Activated naive CD8-positive, alpha-beta T cell treated with anti-CD3 and anti-CD28 coated beads, Interleukin-2, amount 50 U/mL, for 24 hours (primary cell): Measurements from ENCODE around the gene CDK5R1.
"Not testable (repeated sequence)": the region's sequence is repeated elsewhere in the genome, so short reads cannot be mapped to it uniquely, and the experiment has no call there.

ENCODE experiments used
- ATAC-seq: fragments of 150-1000 bp; cut with Tn5 transposase; one replicate; pipeline ENCODE4 v1.10.0; 2021
- DNase-seq: peaks from one replicate; pipeline ENCODE4 v3.0.0; 2021
- H3K27ac Mint-ChIP-seq: one replicate; pipeline ENCODE4 v1.8.0; 2021; ENCODE audit warnings: mild to moderate bottlenecking, mixed read lengths
- H3K27me3 Mint-ChIP-seq: one replicate; pipeline ENCODE4 v1.8.0; 2021; ENCODE audit warnings: mixed read lengths
- H3K36me3 Mint-ChIP-seq: one replicate; pipeline ENCODE4 v1.8.0; 2021; ENCODE audit warnings: low read depth, mixed read lengths
- H3K4me1 Mint-ChIP-seq: one replicate; pipeline ENCODE4 v1.8.0; 2021; ENCODE audit warnings: mixed read lengths
- H3K4me3 Mint-ChIP-seq: one replicate; pipeline ENCODE4 v1.8.0; 2021; ENCODE audit warnings: mild to moderate bottlenecking, moderate library complexity, mixed read lengths
- H3K9me3 Mint-ChIP-seq: one replicate; pipeline ENCODE4 v1.8.0; 2021; ENCODE audit warnings: mixed read lengths

The CDK5R1 gene

GRCh38 chr17:32524553-32524880 lies 37.7 kb downstream of the CDK5R1 start:
- peak overlapping the region; percentile 74 for H3K4me3 Mint-ChIP-seq
- H3K9me3 Mint-ChIP-seq, DNase-seq, H3K36me3 Mint-ChIP-seq, ATAC-seq, H3K27me3 Mint-ChIP-seq: not testable (repeated sequence)
- H3K27ac Mint-ChIP-seq: peak overlapping the region; percentile 99
- peaks cover 82% of the 10 kb centered on the region for H3K4me1 Mint-ChIP-seq

- H3K36me3 Mint-ChIP-seq: peaks cover 3% of the 10 kb centered on the region
- H3K27ac Mint-ChIP-seq: peak overlapping the region; percentile 99
- DNase-seq (no peak), ATAC-seq (no peak)
- H3K4me1 Mint-ChIP-seq: peaks cover 77% of the 10 kb centered on the region
- no peaks in the 10 kb centered on the region for H3K27me3 Mint-ChIP-seq
- H3K9me3 Mint-ChIP-seq: no peaks in the 10 kb centered on the region
- H3K4me3 Mint-ChIP-seq: no peak overlapping the region
These were observed 38.3 kb downstream of the CDK5R1 start for GRCh38 chr17:32525122-32525521.

- DNase-seq (no peak), ATAC-seq (no peak)
- Mint-ChIP-seq H3K27ac (no peak overlapping the region), H3K36me3 (peaks cover 3% of the 10 kb centered on the region), H3K9me3 (no peaks in the 10 kb centered on the region), H3K4me3 (no peak overlapping the region), H3K27me3 (no peaks in the 10 kb centered on the region), H3K4me1 (peaks cover 65% of the 10 kb centered on the region)
These were observed 40.4 kb downstream of the CDK5R1 start for GRCh38 chr17:32527146-32527545.

GRCh38 chr17:32528825-32529224 lies 42.0 kb downstream of the CDK5R1 start:
- Mint-ChIP-seq H3K9me3 (no peaks in the 10 kb centered on the region), H3K4me3 (no peak overlapping the region), H3K27me3 (no peaks in the 10 kb centered on the region), H3K36me3 (no peaks in the 10 kb centered on the region), H3K27ac (no peak overlapping the region), H3K4me1 (peaks cover 54% of the 10 kb centered on the region)
- DNase-seq (no peak), ATAC-seq (no peak)

GRCh38 chr17:32529604-32530003 lies 42.8 kb downstream of the CDK5R1 start:
- ATAC-seq (no peak), DNase-seq (no peak)
- H3K36me3 Mint-ChIP-seq: no peaks in the 10 kb centered on the region
- peaks cover 46% of the 10 kb centered on the region for H3K4me1 Mint-ChIP-seq
- no peak overlapping the region for H3K4me3 Mint-ChIP-seq
- no peak overlapping the region for H3K27ac Mint-ChIP-seq
- no peaks in the 10 kb centered on the region for H3K27me3 Mint-ChIP-seq
- no peaks in the 10 kb centered on the region for H3K9me3 Mint-ChIP-seq

GRCh38 chr17:32533296-32533695 lies 46.5 kb downstream of the CDK5R1 start:
- peaks cover 3% of the 10 kb centered on the region for H3K9me3 Mint-ChIP-seq
- no peak overlapping the region for H3K27ac Mint-ChIP-seq
- H3K27me3 Mint-ChIP-seq: no peaks in the 10 kb centered on the region

GRCh38 chr17:32536736-32537643 lies 50.2 kb downstream of the CDK5R1 start:
- DNase-seq (no peak), ATAC-seq (no peak)
- Mint-ChIP-seq H3K9me3 (peaks cover 3% of the 10 kb centered on the region), H3K27me3 (no peaks in the 10 kb centered on the region), H3K36me3 (no peaks in the 10 kb centered on the region), H3K4me3 (no peak overlapping the region), H3K4me1 (peaks cover 6% of the 10 kb centered on the region), H3K27ac (no peak overlapping the region)

More at GRCh38 chr17:32533296-32533695, 46.5 kb downstream of the CDK5R1 start:
- Mint-ChIP-seq H3K36me3 (no peaks in the 10 kb centered on the region), H3K4me1 (peaks cover 23% of the 10 kb centered on the region), H3K4me3 (no peak overlapping the region)
- ATAC-seq (no peak), DNase-seq (no peak)
